Stimulated activated CD4-positive, alpha-beta T cell treated with anti-CD3 and anti-CD28 coated beads, Interleukin-4, amount 100 ng/mL, for 1 hour (primary cell): ENCODE measurements around the gene COG2.
"Not testable (repeated sequence)": the region's sequence is repeated elsewhere in the genome, so short reads cannot be mapped to it uniquely, and the experiment has no call there.

Source experiments
- DNase-seq: peaks from one replicate; pipeline ENCODE4 v3.0.0-alpha.2; 2020

The COG2 gene

DNA sequence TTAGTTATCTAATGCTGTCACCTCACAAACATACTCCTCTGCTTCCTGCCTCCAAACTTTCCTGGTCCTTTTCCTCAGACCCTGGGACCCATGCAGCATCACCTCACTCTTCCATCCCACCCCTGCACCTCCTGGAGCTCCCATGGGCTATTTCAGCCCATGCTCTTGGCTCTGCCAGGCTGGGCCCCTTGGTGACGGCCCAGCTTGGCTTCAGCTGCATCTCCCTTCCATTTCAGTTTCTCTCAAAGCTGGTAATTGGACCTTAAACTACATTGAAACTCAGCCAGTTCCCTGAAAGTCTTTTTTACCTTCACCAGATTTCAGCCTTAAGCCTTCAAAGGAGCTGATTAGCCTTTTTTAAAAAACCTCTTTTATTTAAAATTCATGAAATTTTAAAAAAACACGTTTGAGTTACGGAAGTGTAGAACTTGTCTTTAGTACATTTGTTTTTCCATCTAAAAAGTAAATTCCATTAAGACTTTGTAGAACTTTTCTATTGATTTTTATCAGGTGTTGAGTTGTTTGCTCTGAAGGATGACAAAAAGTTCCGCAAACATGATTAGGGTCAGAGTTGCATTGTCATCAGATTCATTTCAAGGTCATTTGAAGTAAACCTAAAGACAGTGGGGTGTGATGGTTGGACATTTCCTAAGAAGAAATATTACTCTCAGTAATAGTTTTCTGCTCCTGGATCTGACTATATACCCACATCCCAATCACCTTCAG, 38.2 kb downstream of the COG2 start:
- DNase-seq, result no peak

DNA sequence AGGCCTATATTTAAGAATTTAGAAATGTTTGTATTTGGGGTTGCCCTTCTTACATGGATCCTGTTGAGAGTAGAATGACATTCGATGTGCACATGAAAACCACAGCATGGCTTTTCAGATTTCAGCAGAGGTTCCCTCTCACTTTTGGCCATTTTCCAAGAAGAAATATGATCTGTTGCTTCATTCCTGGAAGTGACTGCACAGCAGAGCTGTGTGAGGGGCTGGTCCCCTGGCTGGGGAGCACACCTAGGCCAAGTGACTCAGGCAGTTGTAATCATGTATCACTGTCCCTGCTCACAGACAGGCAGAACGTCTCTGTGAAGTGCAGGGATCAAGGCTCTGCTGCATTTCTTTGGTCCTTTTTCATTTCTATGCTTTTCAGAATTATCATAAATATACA, 39.3 kb downstream of the COG2 start:
- DNase-seq, result no peak

DNA sequence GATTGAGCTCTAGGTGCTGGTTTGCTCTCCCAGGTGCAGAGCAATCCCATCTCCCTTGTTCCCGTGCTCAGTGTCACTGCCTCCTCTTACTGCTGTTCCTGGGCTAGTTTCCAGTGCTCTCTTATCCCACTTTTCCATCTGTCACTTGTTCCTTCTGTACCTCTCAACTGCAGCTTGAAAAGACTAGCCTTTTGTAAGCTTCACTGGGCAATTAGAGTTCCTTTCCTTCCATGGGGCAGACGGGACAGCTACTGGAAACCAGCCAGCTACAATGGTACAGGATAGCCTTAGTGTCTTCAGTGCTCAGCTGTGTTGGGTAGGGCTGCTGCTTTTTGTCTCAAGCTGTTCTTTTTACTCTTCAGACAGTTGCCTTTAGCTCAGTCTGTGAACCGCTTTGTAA, 40.0 kb downstream of the COG2 start:
- DNase-seq, result no peak

DNA sequence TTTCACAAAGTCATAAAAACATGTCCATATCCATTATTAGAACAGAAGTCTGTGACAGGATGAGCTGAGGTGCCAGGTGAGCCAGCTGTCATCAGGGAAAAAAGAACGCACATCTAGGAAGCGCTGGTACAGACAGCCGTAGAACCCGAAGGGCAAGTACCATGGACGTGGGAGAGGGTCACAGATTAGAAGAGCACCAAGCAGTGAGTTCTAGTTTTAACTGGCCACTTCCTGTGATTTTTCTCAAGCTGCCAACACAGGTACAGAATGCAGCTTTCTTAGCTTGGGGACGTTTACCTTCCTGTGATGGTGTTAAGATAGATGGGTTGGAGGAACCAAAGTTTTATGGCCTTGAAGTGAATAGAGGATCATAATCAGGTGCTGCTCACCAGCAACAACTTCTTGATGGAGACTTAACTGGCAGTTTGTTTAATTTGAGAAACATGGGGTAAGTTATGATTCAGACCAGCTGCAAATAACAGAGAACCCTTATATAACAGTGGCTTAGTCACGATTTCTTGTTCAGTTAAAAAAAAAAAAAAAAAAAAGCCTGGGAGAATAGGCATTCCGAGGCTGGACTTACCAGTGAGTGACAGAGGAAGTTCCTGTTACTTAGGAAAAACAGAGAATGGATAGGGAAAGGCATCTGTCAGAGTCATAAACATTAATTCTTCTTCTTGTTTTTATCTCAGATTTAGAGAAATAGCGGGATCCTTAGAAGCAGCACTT, 40.8 kb downstream of the COG2 start:
- DNase-seq, result no peak

DNA sequence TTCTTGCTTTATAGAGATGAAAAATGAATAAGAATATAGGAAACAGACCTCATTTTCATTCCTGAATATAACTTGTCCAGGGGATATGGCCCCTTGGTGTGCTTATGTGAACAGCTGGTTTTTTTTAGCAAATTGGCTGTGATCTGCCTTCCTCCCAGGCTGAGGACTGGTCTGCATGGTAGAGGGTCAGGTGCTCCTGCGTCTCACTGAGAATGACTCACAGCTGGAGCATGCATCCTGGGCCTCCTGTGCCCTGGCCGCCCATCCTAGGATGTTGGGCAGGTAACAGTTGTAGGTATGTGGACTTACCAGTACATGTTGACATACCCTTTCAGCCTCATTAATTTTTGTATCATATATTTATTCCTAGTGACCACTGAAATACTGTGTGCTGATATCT, 41.9 kb downstream of the COG2 start:
- no peak for DNase-seq

DNA sequence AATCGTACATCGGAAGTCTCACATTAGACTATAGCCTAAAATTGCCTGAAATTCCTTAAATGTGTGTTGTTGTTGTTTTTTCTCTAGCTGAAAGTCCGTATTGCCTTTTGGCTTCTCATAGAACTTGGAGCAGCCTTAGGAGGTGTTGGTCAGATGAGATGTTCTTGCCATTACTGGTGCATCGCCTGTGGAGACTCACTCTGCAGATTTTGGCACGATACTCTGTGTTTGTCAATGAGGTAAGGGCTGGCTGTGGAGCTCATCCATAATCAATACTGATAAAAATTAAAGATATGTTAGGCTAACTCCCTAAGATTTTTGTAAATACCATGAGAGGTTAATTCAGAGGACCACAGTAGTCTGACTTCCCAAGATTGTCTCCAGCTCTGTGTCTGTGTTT, 42.7 kb downstream of the COG2 start:
- DNase-seq, result no peak

DNA sequence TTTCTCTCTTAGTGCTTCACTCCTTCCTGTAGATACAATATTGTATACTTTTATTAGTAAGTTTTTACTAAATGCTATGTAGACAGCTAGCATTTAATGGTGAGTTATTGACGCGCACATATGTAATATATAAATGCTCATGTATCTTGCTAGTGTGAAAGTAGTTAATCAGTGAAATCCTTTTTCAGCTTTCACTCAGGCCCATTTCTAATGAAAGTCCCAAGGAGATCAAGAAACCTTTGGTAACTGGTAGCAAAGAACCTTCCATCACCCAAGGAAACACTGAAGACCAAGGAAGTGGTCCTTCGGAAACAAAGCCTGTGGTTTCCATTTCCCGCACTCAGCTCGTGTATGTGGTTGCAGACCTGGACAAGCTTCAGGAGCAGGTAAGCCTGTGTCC, 44.5 kb downstream of the COG2 start:
- no peak for DNase-seq

DNA sequence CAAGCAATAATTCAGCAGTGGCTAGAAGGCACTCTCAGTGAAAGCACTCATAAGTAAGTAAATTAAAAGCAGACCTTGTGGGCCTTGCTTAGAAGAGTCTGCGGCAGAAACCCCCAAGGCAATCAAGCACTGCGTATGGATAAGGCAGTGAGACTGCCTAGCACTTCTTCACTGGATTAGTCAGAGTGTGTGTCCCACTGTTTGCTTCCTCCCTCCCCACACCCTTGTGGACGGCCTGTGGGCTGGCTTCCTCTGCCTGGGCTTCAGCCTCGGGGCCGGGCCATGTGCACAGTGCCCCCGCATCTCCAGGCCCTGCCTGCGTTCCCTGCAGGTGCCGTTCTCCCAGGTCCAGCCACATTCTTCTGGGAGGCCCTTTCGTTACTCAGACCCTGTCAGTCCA, 47.8 kb downstream of the COG2 start:
- no peak for DNase-seq

DNA sequence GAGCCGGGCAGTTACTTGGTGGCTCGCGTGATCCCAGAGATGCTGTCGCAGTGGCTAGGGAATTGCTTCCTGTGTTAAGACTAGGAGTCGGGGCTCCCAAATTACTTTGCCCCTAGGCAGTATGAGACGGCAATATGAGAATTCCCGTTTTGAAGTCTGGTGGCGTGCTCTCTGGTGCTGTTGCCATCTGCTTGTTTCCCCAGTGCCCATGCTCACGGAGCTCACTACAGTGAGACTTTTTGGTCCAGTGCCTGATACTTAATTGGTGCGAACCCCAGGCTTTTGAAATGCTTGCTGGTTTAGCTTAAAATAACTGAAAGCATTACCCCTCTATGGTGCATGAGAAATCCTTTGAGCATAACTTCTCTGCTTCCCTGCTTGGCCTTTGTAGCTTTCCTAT, 49.3 kb downstream of the COG2 start:
- no peak for DNase-seq

DNA sequence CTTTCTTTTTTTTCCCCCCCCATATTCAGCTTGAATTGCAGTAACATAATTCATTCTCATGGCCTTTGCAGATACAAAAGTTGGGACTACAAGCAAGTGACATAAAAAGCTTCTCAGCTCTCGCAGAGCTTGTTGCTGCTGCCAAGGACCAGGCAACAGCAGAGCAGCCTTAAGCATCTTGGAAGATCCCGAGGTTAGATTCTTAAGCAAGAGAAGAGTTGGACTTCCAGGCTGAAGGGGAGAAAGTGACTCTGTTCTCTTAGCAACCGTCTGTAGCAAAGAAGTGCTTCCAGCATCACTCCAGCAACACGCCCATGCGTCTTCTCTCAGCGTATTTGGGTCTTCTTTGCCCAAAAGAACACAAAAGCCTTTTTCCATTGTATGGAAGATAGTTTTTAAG, 50.9 kb downstream of the COG2 start:
- DNase-seq, result no peak

DNA sequence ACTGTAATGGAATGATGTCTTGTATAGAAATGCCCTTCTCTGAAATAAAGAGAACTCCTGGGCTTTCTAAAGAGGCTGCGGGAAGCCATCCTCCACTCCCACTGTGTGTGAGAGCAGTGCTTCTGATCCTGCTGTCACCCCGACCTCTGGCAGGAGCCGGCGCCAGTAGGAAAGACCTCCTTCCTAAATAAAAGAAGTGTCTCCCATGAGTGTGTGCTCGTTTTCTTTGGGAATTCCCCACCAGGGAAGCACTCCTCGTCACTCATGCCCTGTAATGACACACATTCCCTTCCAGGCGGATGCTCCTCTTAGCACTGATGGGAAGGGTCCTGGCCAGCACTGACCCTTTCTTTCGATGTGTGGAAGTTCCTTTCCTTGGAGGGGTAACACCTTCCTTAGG, 51.5 kb downstream of the COG2 start:
- DNase-seq, result no peak

DNA sequence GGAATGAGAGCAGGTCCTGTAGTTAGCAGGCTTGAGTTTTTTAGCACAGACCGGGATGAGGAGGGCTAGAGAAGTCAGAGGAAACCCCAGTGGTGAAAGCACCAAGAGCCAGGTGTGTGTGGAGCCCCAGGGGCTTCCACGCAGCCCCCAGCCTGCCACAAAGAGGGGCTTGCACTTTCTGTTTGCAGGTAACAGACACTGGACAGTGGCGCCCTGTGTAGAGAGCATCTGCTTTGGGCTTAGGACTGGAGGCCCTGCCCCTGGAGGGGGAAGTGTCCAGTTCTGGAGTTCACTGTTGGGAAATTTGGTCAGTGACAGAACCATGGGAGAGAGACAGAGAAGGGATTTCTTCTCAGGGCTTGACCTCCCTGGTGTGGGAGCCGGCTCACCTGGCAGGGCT, 52.2 kb downstream of the COG2 start:
- no peak for DNase-seq

DNA sequence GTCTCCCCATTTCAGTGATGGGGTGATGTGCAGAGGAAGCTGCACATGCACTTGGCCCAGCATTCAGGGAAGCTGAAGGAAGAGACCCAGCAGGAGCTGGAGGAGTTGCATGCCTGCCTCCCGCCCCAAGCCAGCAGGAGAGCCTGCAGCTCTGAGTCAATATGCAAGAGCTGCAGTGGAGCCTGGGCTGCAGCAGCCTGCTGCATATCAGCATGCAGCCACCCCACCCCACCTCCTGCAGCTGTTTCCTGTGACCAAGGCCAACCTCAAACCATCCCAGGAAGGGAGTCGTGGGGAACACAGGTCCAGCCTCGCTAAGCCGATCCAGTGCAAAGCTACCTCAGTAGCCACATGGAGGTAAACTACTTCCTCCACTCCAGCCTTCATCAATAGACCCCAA, 52.7 kb downstream of the COG2 start:
- DNase-seq, result no peak

DNA sequence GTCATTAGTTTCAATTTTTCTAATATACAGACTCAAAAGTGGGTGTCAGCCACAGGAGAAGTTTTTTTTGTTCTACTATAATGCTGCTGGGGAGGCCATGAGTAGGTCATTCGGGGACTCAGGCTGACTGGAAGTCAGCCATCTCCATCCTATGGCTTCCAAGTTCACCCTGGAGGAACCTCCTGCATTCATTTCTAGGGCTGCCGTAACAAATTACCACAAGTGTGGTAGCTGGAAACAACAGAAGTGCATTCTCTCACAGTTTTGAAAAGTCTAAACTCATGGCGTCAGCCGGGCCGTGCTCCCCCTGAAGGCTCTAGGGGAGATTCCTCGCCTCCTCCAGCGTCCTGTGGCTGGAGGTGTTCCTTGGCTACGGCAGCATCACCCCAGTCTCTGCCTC, 53.9 kb downstream of the COG2 start:
- DNase-seq, result no peak

DNA sequence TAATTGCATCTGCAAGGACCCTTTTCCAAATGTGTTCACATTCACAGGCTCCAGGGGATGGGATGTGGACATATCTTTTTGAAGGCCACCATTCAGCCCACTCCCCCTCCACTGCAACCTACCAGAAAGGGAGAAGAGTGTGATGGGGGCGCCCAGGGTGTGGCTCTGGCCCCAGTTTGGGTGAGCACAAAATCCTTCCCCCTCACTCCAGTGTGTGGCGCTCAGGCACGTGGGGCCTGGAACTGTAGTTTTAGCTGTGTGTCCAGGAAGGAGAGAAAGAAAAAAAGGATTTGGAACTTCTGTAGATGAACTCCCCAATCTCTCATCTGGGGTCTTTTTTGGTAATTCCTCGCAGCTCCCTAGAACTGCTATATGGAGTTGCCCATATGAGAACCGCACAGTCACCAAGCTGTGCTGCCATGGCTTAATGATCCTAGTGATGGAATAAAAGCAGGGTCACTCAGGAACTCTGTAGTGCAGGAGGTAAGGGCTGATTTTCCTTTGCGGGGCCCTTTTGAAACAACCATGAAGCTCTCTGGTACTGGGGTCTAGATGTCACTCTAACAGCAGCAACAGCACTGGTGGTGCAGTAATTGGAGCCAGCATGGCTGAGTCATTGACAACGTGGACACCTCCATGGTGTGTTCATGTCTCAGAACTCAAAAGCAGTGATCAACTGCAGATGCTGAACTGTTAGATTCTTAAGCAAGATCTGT, 54.6 kb downstream of the COG2 start:
- DNase-seq, result no peak

DNA sequence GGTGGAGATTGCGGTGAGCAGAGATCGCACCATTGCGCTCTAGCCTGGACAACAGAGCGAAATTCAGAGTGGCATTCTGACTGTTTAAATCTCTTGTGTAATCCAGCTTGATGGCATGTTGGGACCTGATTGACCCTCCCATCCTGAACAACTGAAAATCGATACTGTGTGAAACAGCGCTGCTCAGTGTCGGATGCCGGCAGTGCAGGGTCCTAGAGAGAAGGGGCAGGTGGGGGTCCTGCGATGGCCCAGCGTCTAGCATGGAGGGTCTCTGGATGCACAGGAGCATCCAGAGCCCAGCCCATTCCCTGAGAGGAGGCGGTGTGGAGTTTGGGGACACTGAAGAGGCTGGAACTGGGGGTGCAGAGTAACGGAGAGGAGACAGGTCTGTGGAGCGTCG, 55.8 kb downstream of the COG2 start:
- no peak for DNase-seq

DNA sequence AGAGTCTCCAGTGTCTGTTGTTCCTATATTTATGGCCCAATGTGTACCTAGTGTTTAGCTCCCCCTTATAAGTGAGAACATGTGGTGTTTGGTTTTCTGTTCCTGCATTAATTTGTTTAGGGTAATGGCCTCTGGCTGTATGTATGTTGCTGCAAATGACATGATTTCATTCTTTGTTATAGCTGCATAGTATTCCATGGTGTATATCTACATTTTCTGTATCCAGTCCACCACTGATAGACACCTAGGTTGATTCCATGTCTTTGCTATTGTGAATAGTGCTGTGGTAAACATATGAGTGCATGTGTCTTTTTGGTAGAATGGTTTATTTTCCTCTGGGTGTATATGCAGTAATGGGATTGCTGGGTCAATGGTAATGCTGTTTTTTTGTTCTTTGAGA, 56.7 kb downstream of the COG2 start:
- not testable (repeated sequence) for DNase-seq

DNA sequence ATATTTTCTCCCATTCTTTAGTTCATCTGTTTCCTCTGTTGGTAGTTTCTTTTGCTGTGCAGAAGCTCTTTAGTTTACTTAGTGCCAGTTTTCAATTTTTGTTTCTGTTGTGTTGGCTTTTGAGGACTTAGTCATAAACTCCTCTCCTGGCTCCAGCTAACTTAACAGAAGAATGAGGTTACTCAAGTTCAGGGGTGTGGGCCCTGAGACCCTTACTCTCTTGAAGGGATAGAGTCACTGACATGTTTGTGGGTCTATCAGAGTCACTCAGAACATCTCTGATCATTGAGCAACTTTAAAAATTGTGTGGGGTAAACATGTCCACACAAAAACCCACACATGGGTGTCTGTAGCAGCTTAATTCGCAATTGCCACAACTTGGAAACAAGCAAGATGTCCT, 57.4 kb downstream of the COG2 start:
- DNase-seq, result no peak

DNA sequence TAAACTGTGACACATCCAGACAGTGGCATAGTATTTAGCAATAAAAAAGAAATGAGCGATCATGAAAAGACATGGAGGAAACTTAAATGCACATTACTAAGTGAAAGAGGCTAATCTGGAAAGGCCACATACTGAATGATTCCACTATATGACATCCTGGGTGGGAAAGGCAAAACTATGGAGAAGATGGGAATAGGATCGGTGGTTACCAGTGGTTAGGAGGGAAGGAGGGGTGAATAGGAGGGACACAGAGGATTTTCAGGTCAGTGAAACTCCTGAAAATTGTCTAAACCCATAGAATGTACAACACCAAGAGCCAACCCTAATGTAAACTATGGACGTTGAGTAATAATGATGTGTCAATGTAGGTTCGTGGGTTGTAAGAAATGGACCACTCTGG, 57.9 kb downstream of the COG2 start:
- no peak for DNase-seq

DNA sequence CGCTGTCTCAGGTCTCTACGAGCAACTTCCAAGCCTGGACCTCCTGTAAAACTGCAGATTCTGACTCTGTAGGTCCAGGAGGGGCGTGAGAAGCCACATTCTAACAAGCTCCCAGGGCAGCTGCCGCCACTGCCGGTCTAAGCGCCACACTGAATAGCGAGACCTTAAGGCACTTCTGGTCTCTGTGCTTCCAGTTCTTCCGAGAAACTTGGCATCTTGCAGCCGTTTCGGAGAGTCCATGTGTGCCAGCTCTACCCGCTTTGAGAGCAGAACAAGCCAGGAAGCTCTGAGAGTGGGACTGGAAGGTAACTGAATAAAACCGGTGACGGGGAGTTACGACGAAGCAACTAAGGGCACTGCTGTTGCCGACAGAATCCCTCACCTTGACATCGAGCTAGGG, 59.2 kb downstream of the COG2 start:
- no peak for DNase-seq

DNA sequence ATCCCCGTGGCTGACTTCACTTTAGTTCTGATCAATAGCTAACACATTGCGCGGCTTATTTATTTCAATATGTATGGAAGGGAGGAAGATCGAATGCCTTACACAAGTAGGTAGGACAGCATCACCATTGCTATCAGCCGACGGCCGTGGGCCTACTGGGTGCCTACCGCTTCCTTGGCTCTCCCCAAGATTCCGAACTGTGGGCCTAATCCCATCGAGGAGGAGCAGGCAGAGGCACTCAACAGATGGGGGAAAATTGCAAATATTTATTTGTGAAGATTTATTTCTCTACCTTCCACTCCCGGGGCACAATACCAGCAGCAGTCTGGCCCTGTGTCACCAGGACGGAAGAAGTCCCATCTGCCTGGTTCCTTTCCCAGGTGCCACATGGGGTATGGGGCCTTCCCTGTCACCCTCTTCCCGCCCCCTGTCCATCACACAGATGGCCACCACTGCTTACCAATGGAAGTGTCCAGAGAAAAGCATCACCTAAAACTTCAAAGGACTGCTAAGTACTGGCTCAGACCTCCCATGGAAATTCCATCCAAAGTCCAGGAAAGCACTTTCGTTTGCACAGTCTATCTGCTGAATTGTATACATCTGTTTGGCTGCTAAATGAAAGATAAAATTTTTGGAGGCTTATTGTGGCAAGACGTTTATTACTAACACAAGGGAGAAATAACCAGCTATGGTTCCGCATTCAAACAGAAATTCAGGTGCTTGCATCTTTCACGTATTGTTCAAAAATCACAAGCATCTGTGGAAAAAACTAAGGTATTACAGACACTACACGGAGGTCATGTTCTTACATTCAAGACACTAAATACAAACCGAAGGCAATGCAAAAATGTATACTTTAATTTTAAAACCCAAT, 59.9 kb downstream of the COG2 start:
- DNase-seq, result no peak

DNA sequence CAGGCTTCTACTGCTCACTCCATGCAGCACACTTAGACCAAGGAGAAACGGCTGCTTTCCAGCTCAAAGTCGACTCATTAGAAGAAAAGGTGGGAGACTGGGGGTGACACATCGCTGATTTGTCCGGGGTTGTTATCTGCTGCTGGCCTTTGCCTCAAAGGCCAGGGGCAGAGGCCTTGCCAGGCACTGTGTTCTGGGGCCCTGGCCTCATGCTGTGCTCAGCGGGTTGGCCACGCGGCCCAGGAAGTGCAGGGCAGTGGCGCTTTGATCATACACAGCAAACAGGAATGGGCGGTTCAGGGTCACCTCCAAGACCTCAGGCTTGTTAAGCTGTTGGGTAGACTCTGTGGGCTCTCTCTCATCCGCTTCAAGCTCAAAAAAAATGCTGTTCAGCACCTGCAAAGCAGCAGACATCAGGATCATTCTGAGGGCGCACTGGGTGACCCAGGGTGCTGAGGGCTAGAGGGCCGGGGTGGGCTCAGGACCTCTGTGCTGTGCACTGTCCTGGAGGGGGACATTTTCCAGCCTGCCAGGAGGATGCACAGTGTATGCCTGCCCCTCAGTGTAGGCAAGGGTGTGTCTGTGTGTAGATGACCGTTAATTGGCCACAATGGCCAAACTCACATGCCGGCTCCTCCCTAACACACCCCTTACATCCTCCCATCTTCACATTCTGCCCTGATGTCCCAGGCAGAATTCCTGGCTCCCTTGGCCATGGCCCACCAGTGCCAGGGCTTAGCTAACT, 60.8 kb downstream of the COG2 start:
- no peak for DNase-seq
